ENCODE results near the gene C4orf36.

Gene C4orf36, protein sequence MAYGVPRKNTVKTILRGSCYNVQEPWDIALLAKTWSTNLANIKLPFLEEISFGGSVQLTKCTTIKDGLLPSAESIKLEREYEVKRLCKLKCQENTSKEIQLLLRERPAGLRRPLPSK

DNA sequence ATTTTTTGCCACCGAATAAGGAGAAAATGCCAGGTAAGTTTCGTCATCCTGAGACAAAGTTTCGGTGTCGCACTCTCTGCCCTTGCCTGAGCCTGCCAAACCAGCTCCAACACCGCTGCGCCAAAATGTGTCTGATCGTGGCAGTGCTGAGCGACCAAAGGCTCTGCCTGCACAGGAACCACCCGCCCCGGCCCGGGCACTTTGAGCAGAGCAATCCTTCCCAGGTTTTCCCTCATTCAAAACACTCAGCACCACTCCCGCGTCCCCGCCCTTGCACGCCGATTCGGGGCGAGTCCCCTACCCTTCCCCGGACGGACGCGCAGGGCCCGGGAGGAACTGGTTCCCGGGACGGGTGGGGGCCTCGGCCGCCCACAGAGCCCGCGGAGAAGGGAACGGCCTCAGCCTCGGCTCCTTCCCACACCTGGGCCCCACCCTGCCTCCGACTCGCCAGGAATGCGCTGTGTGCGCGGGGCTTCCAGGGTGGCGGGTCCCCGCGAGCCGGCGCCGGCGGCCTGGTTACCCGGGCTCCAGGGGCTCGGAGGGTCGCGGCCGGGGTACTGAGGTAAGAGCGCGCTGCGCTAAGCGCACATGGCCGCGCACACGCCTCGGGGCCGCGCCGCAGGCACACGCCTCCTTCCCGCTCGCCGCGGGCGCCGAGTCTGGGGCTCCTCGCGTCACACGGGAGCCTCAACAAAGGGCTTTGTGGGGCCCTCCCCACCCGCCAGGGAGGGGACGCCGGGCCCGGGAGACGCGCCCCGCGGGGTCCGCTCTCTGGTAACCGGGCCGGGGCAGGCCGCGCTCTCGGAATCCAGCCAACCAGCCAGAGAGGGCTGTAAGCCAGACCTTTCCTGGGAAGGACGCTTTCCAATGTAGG is at the start of gene C4orf36:
Gene C4orf36, minus strand, starts transcription at position 661 of the 874 bp plus-strand sequence. CDS start 902 bp downstream, outside the sequence.
- DNase-seq, result peak; percentile 12 to 27

DNA sequence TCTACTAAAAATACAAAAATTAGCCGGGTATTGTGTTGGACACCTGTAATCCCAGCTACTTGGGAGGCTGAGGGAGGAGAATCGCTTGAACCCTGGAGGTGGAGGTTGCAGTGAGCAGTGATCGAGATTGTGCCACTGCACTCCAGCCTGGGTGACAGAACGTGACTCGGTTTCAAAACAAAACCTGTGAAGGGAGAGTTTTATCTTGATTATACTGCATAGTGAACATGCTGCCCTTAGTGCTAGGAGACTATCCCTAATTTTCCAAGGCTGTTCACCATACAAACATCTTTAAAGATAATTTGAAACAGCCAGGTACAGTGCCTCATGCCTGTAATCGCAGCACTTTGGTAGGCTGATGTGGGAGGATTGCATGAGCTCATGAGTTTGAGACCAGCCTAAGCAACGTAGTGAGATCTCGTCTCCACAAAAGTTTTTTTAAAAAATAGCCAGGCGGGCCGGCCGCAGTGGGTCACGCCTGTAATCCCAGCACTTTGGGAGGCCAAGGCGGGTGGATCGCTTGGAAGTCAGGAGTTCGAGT is 48.8 kb upstream of the C4orf36 start:
- DNase-seq, result no peak

DNA sequence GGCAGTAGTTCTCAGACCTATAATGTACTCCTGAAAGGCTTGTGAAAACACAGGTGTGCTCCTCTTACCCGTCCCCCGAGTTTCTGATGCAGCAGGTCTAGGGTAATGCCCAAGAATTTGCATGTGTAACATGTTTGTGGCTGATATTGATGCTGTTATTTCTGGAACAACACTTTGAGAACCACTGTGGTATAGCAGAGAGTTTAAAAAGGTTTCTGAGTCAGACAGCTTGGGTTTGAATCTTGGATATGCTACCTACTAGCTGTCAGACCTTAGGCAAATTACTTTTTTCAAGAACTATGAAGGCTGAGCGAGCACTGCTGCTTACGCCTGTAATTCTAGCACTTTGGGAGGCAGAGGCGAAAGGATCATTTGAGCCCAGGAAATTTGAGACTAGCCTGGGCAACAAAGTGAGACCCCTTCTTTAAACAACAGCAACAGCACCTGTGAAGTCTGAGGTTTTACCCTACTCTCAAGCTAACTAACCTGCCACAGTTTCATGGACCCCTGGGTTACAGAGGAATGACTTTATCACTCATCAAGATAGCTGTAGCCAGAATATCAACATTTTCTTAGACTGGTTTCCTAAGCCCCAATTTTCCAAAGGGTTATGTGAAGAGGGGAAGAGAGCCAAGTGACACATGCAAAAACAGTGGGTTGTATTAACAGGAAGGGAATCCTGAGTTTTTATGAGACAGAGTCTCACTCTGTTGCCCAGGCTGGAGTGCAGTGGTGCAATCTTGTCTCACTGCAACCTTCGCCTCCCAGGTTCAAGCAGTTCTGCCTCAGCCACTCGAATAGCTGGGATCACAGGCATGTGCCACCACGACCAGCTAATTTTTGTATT is 47.7 kb upstream of the C4orf36 start:
- DNase-seq, result no peak

DNA sequence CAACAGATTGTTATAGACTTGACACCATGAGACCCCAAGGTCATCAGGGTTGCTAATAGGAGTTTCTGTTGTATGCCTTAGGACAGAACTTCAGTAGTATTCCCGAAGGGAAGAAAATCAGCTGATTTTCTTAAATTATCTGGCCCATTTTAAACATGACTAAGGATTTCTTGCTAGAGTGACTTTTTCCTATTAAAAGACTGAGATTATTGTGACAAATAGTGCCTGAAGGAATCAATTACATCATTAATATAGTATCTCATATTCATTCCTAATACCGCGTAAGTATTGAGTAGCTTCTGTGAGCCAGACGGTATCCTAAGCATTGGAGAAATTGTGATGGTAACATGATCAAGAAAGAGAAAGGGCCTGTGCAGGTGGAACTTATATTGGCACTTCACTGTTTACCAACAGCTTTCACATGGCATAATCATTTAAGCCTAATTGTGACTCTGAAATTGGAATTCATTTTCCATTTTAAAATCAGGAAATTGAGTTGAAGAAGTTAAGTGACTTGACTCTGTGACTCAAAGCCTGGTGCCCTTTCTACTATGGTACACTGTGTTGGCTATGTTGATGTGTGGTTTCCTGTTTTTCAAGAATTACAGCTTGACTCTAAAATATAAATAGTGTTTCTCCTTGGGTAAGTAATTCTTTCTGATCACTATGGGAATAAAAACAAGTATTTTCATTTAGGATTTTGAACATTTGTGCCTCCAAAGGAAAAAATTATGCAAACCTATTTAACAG is 46.7 kb upstream of the C4orf36 start:
- no peak for DNase-seq

DNA sequence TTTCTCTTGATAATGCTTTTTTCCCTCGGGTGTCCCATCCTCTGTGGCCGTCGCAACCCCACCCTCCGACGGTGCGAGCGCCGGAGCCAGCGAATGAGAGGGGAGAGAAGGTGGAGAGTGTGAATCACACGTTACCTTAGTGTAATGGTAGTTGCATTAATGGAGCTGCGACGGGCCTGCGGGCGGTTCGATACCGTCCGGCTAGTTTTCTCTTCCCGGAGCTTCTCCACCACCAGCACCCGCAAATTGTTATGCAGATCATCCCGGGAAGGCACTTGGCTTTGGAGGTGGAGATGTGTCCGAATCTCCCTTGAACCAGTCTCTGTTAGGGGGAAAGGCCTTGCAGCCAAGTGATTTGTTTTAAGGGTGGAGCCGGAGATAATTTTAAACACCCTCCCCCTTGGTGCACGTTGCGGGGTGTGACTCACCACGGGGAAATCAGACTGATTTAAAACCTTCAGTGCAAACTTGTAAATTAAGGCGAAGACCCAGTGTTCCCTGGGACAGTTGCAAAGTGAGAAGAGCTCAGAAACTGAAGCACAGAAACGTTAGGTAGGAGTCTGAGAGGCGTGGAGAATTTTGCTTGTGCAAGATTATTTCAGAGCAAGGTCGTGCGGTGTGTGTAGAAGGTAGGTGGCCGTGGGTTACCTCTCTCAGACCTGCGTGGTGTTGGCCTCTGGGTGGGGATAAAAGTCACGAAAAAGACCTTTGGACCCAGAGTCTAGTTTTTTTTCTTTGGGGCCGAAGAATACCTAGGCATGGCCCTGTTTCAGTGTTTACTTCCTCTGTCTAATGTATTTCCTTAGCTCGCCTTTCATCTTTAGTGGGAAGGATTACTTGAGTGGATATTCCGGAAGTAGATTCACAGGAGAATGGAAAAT is 43.9 kb upstream of the C4orf36 start:
- peak; percentile 60 to 64 for DNase-seq

DNA sequence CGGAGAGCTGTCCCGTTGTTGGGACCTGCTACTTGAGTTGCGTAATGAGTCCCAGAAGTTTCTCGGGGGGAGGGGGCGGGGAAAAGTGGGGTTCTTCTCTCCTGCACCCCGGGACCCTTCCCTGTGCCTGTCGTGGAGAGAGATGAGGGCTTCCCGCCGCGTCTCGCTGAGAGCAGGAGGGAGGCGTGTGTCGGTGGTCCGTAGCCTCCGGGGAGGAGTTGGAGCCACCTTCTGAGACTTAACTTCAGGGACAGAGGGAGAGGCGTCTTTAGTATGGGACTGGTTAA is 43.3 kb upstream of the C4orf36 start:
- DNase-seq, result peak in 1 of 2 donors; percentile 24

DNA sequence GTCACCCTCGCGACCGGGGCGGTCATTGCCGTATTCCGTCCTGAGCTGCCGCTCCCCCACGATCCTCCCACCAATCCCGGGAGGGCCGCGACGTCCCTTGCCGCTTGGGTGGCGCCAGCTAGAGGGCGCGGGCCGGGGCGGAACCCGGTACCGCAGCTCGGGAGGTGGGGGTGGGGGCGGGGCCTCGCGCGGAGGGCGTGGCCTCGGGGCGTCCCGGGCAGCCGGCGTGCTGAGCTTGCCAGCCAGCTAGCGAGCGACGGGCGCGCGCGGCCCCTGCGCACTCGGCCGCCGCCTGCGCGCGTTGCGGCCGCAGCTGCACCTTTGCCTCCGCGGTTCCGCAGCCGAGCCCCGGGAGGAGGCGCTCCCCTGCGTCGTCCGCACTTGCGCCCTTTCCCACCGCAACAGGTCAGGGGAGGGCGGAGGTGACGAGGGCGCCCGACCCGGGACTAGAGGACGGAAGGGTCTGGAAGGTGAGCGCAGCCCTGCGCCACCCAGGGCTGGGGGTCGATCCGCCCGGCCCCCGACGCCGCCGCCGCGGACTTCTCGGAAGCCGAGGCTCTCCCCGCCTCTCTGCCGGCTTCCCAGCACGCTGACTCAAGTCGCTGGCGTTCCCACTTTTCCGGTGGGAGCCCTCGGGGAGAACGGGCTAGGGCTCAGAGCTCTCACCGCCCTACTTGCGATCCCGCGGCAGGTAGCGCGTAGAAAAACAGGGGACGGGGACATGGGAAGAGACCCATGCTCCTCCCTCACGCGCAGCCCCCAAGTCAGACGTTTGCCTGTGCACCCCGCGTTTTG is 42.7 kb upstream of the C4orf36 start, which contains the start of gene AFF1:
Gene AFF1, plus strand, starts transcription at position 241 of the 795 bp plus-strand sequence. CDS start 13,523 bp downstream, outside the sequence.
- DNase-seq, result peak; percentile 77 to 80

DNA sequence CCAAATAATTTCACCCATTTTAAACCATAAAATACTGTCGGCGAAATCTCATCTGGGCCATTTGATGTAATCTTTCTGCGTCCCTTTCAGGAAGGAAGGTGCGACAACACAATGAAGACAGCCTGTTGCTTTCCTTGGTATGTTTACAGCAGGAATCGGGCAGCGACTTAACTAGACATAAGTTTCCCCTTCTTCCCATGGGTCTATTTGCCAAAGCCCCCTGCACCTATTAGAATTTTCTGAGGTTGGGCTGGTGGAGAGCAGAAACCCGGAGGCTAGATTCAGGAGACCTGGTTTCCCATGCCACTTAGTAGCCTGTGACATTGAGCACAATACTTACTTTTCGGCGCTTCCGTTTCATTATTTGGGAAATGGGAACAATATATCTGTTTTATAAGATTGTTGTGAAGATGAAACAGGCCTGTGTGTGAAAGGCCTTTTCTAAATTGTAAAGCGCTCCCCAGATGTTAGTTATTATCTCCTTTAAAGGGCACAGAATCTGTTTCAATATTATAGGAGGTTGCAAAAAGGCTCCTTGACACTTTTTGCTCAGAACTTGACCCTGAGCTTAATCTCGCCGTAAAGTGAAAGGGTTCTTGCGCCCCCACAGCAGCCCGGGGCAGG is 42.0 kb upstream of the C4orf36 start:
- DNase-seq, result no peak

DNA sequence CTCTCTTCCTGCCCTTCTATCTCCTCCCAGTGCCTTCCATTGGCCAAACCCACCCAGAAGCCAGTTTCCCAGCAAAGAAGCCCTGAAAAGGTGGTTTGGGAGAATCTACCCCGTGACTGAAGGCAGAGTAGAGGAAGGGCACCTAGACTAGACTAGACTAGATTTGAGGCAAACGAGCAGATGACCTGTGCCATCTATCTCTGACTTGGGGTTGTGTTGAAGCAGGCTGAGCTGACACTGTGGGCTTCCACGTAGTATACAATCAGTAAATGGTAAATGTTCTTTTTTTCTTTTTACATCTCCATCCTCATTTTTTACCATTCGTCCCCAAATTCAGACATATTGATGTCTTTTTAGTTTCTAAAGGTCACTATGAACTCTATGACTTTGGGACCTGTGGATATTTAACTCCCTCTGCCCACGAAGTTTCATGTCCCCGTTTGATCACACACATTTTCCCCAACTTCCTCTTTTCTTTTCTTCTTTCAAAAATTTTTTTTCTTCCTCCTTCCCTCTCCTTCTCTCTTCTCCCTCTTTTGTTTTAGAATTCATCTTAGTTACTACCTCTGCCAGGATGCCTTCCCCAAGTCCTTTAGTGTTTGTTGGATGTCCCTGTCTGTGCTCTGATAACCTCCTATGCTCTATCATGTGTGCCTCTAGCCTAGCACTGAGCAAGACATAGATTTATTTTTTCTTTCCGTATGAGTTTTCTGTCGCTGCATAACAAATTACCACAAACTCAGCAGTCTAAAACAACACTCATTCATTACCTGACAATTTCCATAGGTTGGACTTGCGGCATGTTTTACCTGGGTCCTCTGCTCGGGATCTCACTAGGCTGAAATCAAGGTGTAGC is 36.4 kb upstream of the C4orf36 start:
- DNase-seq, result no peak

DNA sequence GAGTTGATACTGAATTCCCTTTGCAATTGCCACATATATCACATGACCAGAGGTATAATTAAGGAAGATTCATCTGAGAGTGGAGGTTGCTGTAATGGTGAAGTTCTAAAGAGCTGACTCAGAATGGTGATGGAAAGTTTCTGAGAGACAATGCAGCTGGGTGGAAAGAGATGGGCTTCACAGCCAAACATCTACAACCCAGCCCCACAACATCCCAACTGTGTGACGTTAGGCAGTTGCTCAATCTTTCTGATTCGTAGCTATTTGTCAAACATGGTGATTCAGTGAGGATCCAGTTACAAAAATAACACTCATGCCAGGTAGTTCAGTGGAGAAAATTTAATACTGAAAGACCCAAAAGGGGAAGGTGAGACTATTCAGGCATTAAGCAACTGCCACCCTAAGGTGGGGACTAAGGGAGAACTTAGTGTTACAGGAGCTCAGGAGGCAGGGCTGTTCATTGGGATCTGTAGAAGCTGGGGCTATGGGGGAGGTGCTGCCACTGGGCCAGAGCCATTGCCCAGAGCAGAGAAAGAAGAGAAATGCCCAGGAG is 35.7 kb upstream of the C4orf36 start:
- no peak for DNase-seq

DNA sequence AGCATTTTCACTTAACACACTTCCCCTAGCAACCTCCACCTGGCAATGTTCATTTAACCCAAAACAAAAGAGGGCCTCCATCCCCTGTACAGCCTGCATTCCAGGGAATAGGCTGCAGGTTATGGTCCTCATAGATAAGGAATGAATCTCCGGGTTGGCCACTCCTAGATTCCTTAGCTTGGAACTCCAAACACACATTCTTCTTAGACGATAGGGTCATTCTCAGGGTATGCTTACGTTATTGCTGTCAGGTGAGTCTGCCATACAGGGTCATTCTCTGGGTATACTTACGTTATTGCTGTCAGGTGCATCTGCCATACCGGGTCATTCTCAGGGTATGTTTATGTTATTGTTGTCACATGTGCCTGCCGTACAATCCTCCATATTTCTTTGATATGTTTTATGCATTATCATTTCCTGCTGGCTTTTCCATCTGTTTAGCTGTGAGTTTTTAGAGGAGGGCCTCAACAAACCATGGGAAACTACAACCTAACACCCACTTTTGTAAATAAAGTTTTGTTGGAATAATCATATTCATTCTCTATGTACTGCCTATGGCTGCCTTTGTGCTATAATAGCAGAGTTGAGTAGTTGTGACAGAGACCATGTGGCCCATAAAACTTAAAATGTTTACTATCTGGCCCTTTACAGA is 34.3 kb upstream of the C4orf36 start:
- DNase-seq, result no peak

DNA sequence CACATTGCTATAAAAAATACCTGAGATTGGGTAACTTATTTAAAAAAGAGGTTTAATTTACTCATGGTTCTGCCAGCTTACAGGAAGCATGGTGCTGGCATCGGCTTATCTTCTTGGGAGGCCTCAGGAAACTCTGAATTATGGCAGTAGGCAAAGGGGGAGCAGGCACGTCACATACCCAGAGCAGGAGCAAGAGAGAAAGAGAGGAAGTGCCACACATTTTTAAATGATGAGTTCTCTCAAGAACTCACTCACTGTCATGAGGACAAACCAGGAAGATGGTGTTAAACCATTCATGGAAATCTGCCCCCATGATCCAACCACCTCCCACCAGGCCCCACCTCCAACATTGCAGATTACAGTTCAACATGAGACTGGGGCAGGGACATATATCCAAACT is 32.6 kb upstream of the C4orf36 start:
- no peak for DNase-seq

DNA sequence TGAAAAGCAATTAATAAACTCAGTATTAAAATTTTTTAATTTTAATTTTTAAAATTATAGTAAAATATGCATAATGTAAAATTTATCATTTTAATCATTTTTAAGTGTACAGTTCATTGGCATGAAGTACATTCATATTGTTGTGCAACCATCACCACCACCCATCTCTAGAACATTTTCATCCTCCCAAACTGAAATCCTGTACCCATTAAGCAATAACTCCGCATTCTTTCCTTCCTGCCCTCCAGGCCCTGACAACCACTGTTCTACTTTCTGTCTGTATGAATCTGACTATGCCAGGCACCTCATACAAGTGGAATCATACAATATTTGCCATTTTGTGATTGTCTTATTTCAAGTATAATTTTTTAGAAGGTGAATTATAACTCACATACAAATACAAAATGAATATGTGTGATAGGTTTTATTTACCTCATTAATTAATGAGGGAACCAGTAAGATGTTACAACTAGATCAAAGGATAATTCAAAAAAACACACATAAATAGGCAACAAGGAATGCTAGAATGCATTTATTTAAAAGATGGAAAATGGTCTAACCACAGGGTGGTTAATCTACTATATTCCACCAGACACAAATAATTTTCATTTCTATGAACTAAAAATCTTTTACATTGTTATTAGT is 29.5 kb upstream of the C4orf36 start:
- no peak for DNase-seq

DNA sequence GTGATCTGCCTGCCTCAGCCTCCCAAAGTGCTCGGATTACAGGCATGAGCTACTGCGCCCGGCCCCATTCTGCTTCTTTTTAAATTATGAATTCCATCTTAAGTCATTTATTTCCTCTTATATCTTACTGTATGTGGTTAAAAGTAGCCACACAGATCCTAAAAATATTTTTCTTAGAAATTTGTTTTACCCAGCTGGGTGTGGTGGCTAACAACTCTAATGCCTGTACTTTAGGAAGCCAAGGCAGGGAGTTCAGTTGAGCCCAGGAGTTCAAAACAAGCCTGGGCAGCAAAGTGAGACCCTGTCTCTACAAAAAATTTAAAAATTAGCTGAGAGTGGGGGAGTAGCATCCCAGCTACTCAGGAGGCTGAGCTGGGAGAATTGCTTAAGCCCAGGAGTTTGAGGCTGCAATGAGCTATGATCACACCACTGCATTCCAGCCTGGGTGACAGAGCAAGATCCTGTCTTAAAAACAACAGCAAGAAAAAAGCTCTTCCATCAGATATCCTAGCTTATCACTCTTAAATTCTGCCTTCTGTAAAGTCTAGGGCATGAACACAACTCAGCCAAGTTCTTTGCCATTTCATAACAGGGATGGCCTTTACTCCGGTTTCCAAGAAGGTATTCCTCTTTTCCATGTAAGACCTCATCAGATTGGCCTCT is 27.5 kb upstream of the C4orf36 start:
- DNase-seq, result no peak

DNA sequence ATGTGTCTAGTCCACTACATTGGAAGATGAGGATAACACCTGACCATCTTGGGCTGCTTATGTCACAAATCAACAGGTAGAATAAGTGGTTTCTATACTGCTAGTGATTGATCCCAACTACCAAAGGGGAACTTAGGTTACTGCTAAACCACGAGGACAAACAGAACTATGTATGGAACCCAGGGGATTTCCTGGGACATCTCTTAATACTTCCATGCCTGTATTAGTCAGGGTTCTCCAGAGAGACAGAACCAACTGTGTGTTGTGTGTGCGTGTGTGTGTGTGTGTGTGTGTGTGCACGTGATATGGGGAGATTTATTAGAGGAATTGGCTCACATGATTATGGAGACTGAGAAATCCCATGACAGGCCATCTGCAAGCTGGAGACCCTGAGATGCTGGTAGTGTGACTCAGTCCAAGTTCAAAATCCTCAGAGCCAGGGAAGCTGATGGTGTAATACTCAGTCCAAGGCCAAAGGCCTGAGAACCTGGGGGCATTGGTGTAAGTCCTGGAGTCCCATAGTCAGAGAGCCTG is 26.4 kb upstream of the C4orf36 start:
- no peak for DNase-seq

DNA sequence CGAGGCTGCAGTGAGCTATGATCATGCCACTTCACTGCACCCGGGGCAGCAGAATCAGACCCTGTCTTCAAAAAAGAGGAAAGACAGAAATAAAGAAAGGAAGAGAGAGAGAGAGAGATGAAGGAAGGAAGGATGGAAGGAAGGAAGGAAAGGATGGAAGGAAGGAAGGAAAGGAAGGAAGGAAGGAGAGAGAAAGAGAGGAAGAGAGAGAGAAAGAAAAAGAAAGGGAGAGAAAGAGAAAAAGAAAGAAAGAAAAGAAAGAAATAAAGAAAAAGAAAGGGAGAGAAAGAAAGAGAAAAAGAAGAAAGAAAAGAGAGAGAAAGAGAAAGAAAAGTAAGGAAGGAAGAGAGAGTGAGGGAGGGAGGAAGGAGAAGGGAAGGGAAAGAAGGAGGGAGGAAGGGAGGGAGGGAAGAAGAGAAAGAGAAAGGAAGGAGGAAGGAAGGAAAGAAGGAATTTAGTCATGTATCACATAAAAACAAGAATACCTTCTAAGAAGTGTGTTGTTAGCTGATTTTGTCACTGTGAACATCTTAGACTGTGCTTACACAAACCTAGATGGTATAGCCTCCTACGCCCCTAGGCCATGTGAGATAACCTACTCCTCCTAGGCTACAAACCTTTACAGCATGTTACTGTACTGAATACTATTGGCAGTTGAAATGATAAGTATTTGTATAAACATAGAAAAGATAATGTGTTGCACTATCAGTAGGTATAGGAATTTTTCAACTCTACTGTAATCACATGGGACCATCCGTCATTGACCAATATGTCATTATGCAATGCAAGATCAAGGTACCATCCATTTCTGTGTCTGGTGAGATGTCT is 25.2 kb upstream of the C4orf36 start:
- no peak for DNase-seq

All from stimulated activated CD4-positive, alpha-beta T cell treated with anti-CD3 and anti-CD28 coated beads, Interleukin-2, amount 100 ng/mL, for 48 hours (primary cell).